Embryonic facial prominence (tissue), 1 donor: Measurements from ENCODE around the gene GAS2L1.
"Not testable (repeated sequence)": the region's sequence is repeated elsewhere in the genome, so short reads cannot be mapped to it uniquely, and the experiment has no call there.

Experiments
- DNase-seq: peaks from one replicate; pipeline ENCODE4 v3.0.0-alpha.2; 2016; ENCODE audit errors: extremely low spot score

Gene GAS2L1

DNA sequence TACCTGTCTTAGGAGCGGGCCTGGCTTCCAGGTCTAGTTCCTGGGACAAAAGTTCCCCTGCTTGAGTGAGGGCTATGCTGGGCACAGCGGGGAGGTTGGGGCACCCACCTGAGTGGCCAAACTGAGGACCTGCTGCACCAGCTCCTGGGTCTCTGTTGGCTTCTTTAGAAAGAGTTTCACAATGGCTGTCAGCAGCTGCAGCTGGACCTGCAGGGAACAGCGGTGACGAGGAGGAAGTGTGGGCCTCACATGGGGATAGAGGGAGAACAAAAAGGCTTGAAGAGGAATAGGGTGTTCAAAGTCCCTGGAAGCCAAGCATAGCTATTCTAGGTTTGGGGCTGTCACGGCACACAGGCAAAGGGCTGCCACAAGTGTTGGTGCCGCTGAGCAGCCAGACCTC, 35.7 kb downstream of the GAS2L1 start:
- no peak for DNase-seq

DNA sequence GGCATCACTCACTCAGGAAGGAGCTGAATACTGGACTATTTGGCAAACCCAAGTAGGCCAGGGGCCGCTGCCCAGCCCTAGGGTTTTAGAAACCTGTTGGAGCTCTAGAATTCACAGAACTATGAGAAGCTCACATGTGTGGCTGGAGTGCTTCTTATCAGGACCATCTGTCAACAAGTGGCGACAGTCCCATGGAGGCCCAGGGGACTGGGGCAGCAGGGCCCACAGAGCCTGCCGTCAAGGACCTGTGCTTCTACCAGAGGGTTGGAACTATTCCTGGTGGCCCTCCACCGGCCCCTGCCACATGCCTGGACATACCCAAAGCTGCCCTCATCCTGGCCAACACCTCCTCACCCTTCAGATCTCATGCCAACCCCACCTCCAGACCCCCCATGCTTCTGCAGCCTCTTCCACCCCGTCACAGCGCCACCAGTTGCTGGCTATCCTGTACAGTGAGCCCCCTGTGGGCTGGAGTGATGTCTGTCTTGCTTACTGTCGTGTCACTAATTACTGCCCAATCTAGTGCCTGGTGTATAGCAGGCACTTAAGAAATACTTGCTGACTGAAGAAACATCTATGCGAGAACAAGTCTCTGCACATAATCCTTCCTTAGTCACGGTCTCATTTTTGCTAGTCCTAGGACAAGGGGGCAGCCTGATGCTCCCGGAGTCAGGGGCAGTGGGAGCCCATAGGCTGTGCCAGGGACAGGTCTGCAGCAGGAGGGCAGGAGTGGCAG, 36.3 kb downstream of the GAS2L1 start:
- DNase-seq = no peak

DNA sequence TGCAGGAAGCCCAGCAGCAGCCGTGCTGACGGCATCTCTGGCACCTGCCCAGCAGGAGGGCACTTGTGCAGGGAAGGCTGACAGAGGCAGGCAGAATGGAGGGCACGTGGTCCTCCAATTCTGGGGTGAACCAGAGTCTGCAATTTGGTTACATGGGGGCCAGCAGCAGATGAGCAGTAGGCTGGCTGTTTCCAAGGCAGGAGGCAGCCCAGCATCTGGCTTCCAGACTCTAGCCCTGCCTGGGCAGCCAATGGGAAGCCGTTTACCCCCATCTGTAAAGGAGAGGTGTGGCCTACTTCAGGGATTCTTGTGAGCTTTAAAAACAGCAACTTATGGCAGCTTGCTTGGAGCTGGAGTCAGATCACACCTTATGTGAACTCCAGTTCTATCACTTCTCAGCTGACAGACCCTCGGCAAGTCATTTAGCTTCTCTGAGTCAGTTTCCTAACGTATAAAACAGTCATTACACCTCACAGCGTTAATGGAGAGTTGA, 36.9 kb downstream of the GAS2L1 start:
- peak; percentile 29 for DNase-seq

DNA sequence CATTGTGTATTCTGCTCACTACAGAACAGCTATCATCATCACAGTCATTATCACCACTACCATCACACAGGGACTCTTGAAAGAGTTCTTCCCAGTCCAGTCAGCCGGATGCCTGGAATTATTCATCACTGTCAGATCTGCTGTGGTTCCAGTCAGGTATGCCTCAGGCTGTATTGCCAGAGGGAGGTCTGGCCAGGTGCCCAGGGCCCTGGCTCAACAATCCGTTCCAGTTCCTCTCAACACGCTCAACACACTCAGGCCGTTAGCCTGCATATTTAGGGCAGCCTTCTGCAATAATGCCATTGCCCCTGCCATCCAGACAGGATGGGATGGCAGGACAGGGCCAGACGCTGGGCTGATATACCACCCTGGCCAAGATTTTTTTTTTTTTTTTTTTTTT, 37.7 kb downstream of the GAS2L1 start:
- no peak for DNase-seq

DNA sequence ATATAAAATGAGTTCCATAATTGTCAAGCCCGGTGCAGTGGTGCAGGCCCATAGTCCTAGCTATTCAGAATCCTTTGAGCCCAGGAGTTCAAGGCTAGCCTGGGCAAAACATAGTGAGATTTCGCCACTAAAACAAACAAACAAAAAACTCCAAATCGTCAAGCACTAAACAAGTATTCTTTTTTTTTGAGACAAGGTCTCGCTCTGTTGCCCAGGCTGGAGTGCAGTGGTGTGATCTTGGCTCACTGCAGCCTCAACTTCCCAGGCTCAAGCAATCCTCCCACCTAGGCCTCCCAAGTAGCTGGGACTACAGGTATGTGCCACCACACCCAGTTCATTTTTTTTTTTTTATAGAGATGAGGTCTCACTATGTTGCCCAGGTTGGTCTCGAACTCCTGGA, 38.4 kb downstream of the GAS2L1 start:
- not testable (repeated sequence) for DNase-seq

DNA sequence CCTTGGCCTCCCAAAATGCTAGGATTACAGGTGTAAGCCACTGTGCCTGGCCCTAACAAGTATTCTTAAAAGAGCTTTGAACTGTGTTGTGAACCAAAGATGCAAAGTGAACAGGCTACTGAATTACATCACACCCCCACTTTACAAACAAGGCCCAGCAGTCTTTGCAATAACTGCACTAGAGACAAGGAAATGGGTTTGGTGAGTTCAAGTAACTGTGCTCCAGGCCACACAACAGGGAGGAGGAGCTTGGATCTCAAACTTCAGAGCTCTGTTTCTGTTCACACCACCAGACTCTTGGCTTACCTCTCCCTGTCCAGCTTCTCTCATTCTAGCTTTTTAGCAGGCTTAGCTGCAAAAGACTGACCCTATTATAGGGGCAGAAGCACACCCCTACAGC, 39.5 kb downstream of the GAS2L1 start:
- DNase-seq = no peak

DNA sequence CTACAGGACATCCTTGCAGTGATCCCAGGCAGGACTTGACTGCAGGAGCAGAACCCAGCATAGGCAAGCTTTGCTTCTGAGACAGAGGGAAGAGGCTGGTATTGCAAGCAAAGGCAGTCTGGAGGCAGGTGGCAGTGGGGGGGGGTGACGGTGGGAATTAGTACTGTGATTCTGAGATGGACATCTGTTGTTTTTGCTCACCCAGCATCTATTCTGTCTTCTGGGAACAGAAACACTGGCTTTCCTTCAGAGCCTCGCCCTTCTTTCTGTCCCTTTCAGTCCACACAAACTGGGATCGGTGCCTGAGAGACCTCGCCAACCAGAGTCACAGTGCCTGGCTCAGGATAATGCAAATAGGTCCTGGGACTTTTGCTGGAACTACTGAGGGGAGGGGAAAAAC, 40.2 kb downstream of the GAS2L1 start:
- no peak for DNase-seq

DNA sequence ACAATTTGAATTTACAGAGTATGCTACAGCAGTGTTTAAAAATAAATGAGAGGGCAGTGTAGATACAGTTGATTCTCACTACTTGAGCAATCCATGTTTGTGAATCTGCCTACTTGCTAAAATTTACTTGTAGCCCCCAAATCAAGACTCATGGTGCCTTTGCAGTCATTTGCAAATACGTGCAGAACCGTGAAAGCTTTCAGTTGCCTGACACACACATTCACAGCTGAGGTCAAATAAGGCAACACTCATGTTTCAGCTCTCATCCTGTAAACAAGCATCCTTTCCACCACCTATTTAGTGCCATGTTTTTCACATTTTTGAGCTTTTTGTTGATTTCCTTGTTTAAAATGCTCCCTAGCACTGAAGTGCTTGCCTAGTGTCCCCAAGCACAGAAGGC, 41.6 kb downstream of the GAS2L1 start:
- no peak for DNase-seq

DNA sequence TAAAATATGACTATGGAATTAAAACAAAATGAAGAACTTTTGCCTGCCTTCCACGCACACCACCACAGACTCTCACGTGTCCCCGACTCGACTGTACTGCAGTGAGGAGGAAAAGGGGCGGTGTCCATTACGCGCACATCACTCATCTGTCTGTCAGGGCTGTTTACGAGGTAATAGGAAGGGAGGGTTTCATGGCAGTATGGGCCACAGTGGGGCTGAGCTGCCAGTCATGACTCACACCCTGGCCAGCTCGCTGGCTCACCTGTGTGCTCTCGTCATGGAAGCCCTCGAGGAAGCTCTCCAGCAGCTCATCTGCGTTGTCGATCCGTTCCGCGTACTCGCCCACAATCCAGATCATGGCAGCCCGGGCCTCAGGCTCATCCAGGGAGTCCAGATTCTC, 42.5 kb downstream of the GAS2L1 start:
- no peak for DNase-seq

DNA sequence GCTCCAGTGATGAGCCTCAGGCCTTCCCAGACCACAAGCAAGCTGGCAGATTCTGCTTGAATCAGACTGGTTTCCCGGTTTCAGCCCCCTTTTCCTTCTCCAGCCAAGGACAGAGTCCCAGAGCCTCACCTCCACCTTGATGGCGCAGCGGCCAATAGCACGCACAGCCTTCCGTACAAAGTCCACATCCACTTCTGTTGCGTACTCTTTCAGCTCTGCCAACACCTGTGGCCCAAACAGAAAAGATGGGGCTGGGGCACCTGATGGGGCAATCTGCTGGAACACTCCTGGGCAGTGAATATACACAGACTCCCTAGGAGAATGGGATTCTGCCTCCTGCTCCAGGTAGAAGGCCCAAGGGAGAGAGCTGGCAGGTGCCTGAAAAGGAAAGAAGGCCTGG, 44.6 kb downstream of the GAS2L1 start:
- DNase-seq = no peak

DNA sequence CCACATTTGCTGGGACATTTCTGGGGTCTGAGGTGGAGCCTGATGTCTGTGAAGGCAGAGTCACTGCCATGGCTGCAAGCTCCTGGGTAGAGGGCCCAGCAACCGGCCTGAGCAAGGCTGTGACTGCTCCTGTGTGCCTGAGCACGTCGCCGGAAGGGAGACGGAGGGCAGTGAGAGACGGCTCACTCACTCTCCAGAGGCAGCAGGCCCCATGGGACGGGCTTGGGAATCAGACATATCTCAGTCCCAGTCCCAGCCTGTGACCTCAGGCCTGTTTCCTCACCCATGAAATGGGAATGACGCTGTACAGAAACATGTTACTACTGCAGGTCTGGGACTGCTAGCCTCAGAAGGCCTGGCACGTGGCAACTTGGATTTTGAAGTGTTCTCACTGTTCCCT, 45.4 kb downstream of the GAS2L1 start:
- no peak for DNase-seq

DNA sequence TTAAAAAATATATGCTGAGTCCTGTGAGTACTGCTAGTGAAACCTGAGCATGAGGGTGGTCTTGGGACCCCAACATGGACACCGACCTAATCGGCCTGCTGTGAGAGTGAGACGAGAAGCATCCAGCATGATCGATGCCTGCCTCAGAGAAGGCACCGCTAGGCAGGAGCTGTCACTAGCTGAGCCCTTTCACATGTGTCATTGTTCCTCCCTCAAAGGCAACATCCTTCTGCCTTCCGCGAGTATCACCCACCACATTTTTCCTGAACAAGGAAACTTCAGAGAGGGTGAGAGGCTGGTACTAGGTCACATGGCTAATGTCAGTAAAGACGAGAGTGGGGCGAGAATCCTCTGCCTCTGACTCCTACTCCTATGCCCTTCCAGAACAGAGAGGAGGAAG, 46.3 kb downstream of the GAS2L1 start:
- DNase-seq = no peak

DNA sequence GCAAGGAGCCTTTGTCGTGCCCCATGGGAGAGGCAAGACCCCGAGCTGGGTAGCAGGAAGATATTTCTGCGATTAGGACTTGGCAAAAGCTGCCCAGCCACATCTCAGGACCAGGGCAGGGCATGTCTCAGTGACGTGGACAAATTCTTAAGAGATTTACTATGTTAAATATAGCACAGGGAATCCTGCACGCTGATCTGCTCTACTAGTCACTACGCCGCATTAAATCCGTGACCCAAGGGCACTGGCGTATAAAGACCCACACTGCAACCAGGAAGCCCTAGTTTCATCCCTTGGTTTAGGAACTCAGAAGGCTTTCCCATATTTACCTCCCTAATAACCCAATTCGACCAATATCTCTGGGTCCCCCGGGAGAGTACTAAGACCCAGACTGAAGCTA, 46.8 kb downstream of the GAS2L1 start:
- DNase-seq = no peak

DNA sequence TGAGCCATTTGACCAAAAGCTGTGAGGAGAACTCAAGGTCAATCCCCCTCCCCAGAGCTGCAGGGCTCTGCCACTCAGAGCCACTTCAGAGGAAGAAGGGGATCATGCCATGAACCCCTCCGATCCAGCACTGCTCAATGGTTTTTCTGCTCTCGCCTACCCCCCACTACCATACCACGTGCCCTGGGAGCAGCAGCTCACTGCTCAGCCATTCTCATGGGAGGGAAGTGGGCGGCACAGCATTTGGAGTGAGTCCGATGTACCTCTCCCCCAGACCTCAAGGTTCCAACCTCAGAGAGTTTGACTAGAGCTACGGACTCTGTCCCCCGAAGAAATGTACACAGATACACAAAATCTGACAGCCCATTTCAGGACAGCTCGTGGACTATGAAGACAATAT, 47.4 kb downstream of the GAS2L1 start:
- no peak for DNase-seq

DNA sequence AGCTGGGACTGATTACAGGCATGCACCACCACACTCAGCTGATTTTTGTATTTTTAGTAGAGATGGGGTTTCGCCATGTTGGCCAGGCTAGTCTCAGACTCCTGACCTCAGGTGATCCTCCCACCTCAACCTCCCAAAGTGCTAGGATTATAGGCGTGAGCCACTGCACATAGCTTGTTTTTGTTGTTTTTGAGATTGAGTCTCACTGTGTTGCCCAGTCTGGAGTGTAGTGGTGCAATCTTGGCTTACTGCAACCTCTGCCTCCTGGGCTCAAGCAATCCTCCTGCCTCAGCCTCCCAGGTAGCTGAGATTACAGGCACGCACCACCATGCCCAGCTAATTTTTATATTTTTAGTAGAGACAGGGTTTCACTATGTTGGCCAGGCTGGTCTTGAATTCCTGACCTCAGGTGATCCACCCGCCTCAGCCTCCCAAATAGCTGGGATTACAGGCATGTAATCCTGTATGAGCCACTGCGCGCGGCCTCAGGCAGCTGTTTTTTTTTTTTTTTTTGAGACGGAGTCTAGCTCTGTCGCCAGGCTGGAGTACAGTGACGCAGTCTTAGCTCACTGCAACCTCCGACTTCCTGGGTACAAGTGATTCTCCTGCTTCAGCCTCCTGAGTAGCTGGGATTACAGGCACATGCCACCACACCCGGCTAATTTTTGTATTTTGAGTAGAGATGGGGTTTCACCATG, 50.9 kb downstream of the GAS2L1 start:
- not testable (repeated sequence) for DNase-seq

DNA sequence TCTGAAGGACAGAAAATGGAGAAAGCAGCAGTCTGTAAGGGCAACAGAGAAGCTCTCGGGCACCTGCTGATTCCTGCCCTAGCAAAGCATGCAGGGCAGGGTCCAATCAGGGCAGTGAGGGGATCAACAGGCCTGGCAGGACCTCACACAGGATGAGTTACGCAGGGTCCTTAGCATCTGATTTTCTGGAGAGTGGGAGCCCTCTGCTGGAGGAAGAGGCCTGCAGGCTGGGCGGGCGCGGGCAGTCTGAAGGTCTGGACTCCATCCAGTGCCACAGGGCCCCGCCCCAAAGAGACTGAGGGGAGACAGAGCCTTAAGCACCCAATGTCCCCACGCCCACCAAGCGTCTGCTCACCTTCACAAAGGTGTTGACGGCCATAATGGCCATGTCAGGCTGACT, 53.0 kb downstream of the GAS2L1 start:
- no peak for DNase-seq
